Endometrium (tissue), 2 donors: ENCODE measurements around the gene LTK.

Experiments
- FAIRE-seq: peaks from 2 replicates; lab custom pipeline; 2012; peaks lifted over from hg19 to GRCh38; lab: Jason Lieb, UNC
- donor health status: control.
- donor health status: control.

Gene LTK

DNA sequence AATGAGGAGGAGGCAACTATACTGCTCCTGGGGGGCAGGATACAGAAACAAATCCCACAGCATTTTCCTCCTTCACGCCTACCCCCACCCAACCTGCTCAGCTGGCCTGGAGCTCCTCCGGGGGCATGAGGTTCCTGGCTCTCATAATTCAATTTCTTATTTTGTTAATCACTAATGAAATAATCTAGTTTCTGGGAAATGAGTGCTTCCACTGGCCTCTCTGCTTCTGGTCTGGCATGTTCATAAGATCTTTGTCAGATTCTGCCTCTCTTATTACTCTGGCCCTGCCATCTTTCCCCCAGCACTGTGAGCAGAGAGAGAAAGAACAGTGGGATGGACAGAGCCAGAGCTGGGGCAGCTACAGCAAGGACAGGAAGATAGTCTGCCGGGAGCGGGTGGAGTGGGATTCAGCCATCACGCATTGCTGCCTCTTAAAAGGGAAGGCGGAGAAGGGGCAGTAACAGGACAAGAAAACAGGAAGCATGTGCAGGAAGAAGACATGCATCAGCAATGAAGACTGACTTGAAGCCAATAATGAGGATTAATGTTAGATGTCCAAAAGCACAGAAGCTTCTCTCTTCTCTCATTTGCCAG lies 16.8 kb upstream of the LTK start:
- no peak for FAIRE-seq

DNA sequence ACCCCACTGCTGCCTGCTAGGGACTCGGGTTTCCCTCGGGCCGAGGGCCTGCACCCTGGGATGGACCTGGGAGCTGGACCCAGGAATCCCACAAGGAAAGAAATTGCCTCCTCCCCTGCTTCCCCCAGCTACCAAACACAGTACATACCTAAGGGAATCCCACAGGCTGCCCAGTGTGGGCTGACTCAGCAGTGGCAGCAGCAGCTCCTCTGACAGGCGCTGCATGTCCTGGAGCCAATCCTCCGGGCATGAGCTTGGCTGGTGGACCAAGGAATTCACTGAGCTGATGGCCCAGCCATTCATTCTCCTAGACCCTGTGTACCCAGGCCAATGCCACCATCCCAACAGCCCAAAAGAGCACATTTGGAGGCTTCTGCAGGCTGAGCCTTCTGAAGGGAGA lies 9.5 kb upstream of the LTK start:
- FAIRE-seq, result no peak

DNA sequence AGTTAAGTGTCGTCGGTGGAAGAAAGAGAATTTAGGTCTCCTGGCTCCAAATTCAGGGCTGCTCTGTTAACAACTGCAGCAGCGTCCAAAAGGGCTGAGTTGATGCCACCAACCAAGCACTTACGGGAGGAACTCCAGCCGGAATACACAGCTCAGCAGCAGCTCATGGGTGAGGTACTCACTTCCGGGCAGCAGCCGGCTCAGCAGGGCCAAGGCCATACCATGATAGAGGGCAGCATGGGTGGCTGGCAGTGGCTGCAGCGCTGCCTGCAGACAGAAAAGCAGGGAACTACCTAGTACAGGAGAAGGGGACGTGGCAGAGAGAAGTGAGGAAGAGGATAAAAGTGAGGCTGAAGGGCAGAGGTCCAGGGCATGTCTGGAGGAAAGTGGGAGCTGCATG lies 8.0 kb upstream of the LTK start:
- no peak for FAIRE-seq

GRCh38 chr15:41520636-41521035 lies 7.0 kb upstream of the LTK start:
- no peak for FAIRE-seq

- no peak for FAIRE-seq
These were observed 4.3 kb upstream of the LTK start for GRCh38 chr15:41517895-41518449.

- FAIRE-seq, result no peak
These were observed 604 bp downstream of the LTK start for GRCh38 chr15:41512940-41513505.

DNA sequence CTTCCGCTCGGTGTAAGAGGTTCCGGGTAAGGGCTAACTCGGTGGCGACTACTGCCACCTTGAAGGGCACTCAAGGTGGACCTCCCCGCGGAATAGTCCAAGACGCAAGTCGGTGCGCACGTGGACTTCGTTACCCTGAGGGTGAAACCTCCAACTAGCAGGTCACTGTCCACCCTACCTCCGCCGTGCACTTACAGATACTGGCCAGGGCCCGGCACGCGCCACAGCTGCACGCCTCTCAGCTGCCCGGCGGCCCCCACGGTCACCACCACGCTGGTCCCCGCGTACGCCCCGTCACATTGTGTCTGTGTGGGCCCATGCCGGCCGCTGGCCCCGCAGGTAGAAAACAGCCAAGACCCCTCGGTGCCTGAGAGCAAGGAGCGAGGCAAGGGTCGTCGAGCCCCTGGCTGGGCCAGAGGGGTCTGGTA lies 1.1 kb downstream of the LTK start:
- FAIRE-seq, result no peak

GRCh38 chr15:41511899-41512369 lies 1.7 kb downstream of the LTK start:
- no peak for FAIRE-seq

- no peak for FAIRE-seq
These were observed 2.2 kb downstream of the LTK start for GRCh38 chr15:41511331-41511898.

- no peak for FAIRE-seq
These were observed 2.9 kb downstream of the LTK start for GRCh38 chr15:41510728-41511127.

DNA sequence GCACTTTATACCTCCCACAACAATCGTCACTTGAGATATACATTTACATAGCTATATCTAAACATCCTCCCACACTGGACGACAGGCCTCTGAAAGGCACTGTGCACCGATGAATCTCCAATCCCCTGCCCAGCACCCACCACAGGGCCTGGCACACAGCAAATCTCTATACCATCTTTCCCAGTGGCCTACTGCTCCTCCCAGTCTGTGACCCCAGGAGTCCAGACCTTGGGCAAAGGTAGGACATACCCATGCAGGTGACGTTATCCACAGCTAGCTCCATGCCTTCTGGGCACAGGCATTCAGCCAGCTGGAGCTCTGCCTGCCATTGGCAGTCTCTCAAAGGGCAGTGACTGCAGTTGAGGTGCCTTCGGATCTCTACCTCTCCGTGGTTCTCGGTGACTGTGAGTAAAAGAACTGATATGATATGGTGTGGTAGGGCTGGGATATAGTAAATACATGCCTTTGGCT lies 5.8 kb downstream of the LTK start:
- no peak for FAIRE-seq

GRCh38 chr15:41506796-41507341 lies 6.8 kb downstream of the LTK start:
- no peak for FAIRE-seq

- FAIRE-seq, result no peak
These were observed 7.9 kb downstream of the LTK start for GRCh38 chr15:41505776-41506175.

GRCh38 chr15:41504751-41505492 lies 8.7 kb downstream of the LTK start:
- no peak for FAIRE-seq

- FAIRE-seq, result no peak
These were observed 10.0 kb downstream of the LTK start for GRCh38 chr15:41503669-41504010.

DNA sequence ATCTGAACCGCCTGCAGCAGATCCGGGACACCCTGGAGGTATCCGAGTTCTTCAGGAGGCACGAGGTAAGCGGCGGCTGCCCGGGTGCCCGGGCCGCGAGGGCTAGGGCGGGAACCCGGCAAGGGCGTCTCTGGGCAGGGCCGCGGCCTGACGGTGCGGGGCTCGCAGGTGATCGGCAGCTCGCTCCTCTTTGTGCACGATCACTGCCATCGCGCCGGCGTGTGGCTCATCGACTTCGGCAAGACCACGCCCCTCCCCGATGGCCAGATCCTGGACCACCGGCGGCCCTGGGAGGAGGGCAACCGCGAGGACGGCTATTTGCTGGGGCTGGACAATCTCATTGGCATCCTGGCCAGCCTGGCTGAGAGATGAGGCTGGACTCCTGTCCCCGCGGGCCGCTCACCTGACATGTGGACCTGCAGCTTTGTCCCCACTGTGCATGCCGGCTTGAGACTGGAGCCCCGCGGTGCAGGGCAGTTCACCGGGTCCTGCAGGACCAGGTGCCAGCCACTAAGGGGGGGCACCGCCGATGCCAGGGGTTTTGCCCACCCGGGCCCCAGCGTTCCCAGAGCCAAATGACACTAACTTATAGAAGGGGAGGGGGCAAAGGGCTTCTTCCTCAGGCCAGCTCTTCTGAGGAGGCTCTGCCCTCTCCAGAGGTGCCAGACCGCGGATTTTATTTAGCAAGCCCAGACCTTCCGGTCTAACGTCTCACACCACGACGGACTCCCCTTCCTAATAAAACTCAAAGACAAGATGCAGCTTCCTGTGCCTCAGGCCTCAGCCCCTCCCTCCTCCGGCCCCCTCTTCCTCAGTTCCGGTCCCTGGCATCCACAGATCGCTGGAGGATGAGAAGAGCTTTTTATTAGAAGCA lies 10.6 kb downstream of the LTK start:
- no peak for FAIRE-seq

DNA sequence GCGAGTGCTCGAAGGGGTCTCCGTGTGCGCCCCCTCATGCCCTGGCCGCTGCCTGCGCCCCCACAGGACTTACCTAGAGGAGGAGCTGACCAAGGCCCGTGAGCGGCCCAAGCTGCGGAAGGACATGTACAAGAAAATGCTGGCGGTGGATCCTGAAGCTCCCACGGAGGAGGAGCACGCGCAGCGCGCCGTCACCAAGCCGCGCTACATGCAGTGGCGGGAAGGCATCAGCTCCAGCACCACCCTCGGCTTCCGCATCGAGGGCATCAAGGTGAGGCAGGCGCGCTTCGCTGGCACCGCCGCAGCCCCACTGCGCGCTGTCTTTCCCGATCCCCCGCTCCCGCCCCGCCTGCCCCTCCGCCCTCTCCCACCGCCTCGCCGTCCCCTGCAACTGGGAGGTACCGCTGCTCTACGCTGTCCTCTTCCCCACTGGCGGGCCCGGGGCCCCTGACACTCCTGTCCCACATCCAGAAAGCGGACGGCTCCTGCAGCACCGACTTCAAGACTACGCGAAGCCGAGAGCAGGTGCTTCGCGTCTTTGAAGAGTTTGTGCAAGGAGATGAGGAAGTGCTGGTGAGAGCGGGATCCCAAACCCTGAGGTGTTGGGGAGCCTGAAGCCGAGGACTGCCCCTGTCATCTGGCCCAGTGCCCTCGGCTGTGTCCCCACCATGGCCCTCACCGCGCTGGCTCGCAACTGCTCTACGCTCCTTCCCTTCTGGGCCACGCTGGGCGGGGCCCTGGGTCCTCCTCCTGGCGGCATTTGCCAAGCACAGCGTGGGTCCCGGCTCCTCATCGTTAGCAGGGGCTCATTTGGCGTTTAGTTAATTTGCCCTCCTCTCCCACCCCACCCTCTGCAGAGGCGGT lies 11.5 kb downstream of the LTK start:
- no peak for FAIRE-seq

- FAIRE-seq, result no peak
These were observed 12.3 kb downstream of the LTK start for GRCh38 chr15:41501191-41501917.

GRCh38 chr15:41499109-41499851 lies 14.3 kb downstream of the LTK start:
- FAIRE-seq, result no peak
